ENCODE data around the gene FRMPD2.
"Not testable (repeated sequence)": the region's sequence is repeated elsewhere in the genome, so short reads cannot be mapped to it uniquely, and the experiment has no call there.

The FRMPD2 gene

DNA sequence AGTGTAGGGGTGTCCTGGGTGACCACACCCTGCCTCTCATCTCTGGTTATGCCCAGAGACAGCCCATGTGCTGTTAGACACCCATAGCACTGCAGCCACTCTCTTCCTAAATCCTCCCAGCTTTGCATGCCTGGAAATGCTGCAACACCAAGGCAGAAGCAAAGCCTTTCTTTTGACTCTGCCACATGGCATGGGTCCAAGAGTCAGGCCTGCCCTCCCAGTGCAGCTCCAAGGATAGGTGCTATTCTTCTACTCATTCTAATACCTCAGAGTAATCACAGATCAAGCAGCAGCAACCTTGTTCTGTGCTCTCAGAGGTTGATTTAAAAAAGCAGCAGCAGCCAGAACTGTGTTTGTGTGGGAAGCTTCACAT, 23.4 kb downstream of the FRMPD2 start:
- DNase-seq (ENCODE audit: low read depth): no peak

DNA sequence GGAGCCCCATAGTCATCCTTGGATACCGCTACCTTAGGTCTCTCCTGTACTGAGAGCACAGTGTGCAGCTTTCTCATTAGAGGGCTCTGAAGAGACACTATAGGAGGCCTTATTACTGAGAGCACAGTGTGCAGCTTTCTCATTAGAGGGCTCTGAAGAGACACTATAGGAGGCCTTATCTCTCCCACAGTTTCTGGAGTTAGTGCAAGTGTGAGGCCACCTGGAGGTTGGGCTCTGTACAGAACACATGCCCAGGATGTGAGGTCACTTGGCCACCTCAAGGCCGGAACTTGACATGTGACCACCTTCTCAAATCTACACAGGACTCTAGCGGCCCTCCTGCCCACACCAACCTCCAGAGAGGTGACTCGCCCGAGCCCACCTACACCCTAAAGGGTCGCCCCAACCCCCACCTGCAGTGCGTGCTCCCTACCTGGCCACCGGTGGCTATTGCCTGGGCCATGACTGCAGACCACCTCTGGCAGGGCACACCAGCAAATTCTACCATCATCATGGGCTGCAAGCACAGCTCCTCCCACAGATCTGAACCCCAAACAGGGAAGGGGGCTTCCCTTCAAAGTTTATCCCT, 24.6 kb downstream of the FRMPD2 start:
- DNase-seq (ENCODE audit: low read depth): no peak

DNA sequence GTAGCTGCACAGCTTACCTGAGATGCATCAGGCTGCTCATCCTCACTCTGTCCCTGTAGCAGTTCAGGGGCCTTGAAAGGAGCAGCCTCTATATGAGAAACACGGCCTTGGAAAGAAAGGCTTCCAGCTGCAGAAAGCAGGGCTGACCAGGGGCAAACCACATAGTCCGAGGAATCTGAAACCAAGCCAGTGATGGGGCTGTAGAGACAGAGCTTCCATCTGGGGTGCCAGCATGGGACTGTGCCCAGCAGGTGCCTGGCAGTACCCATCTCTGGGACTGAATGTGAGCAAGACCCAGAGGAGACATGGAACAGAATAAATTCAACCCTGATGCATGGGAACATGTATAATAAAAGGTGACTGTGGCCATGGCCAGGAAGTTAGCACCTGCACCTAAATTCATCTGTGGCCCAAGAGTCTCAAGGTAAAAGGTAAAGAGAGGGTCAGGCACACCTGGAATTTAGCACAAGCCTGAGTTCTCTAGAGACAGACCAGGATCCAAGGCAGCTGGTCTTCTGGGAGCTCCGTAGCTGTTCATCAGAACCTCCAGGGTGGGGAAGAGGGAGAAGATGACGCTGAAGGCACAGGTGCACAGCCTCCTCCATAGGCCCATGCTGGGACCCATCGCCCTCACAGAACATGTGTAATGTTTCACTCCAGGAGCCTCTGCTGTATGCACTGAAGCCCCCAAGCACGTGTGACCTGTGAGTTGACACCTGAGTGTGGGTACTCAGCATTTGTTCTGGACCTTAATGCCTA, 25.3 kb downstream of the FRMPD2 start:
- DNase-seq (ENCODE audit: low read depth): no peak

DNA sequence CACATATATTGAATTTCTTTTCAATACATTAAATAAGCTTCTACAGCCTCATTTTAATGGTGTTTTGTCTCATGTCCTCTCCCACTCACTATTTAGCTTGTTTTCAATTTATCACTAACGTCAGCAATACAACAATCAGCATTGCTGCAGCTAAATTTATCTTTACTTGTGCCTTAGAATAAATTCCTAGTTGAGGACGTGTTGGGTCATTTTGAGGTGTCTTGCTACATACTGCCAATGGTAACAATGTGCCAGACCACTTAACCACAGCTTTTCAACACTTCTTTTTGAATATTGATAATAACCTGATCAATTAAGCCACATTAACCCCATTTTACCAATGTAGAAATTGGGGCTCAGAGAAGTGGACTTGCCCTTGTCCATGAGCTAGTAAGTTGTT, 26.0 kb downstream of the FRMPD2 start:
- no peak for DNase-seq (ENCODE audit: low read depth)

DNA sequence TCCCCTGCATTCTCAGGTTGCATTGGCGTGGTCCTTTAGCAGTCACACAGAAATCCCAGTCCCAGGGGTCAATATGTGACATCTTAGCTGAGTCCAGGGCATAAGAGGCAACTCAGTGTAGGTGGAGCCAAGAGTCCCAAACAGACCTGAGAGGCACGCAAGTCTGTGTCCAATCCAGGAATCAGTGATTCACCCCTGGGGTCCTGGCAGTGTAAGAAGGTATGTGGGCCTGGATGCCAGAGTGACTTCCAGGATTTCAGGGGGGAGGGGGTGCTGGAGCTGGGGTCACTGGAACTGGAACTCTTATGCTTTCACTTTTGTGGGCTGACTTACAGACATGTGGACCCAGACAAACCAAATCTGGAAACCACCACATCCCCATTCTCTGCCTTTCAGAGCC, 26.8 kb downstream of the FRMPD2 start:
- no peak for DNase-seq (ENCODE audit: low read depth)

DNA sequence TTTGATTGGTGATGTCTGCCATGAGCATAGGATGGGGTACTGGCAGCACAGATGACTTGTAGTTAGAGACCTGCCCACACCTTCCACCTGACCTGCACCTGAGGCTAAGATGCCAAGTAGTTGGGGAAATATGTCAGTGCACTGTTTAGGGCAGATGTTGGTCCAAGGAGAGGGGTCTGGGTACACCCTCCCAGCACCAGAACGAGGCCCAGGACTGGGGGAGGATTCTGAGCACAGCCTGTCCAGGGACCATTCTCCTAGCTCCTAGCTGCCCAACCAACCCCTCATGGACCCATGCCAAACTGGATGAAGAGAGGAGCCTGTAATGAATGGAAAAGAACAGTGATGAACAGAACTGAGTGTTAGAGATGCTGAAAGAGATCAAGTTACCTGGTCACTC, 28.0 kb downstream of the FRMPD2 start:
- DNase-seq (ENCODE audit: low read depth): no peak

DNA sequence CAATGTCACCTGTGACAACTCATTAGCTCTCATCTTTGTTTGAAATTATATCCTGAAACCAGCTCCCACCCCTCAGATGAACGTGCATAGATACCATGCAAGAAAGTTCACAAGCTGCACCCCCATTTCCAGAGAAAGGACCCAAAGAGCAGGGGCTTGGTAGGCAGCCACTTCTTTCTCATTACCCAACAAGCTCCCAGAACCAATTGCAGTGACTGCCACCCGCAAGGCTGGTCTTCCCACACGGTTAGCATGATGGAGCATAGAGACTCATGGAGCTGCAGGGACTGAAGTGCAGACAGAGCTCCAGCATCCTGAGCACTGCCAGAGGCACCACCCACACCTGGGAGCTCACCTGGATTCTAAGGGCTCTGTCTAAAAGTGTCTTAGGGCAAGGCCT, 28.5 kb downstream of the FRMPD2 start:
- DNase-seq (ENCODE audit: low read depth): no peak

DNA sequence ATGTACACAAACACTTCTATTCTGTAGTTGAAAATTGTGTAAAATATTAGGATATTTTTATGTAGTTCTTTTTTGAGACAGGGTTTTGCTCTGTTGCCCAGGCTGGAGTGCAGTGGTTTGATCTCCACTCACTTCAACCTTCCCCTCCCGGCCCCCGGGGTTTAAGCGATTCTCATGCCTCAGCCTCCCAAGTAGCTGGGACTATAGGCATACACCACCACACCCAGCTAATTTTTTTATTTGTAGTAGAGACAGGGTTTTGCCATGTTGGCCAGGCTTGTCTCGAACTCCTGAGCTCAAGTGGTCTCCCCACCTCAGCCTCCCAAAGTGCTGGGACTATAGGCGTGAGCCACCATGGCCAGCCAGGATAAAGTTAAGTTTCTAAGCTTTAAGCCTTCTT, 30.6 kb downstream of the FRMPD2 start:
- DNase-seq (ENCODE audit: low read depth): not testable (repeated sequence)

DNA sequence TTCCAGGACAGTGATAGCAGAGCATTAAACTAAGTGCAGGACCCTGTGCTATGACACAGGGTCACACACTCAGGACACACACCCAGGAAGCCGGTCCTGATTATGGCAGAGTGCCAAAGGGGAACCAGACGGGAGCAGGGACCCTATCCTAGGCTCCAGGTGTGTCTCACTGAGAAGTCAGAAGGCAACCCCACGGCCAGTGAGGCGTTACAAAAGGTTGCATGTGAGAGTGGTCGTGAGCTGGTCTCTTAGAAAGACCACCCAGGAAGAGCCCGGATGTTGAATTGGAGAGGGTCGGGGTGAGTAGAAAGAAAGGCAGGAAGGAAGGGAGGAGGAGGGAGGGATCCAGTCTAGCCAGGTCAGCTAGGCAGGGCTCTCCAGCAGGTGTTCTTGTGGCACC, 31.0 kb downstream of the FRMPD2 start:
- no peak for DNase-seq (ENCODE audit: low read depth)

DNA sequence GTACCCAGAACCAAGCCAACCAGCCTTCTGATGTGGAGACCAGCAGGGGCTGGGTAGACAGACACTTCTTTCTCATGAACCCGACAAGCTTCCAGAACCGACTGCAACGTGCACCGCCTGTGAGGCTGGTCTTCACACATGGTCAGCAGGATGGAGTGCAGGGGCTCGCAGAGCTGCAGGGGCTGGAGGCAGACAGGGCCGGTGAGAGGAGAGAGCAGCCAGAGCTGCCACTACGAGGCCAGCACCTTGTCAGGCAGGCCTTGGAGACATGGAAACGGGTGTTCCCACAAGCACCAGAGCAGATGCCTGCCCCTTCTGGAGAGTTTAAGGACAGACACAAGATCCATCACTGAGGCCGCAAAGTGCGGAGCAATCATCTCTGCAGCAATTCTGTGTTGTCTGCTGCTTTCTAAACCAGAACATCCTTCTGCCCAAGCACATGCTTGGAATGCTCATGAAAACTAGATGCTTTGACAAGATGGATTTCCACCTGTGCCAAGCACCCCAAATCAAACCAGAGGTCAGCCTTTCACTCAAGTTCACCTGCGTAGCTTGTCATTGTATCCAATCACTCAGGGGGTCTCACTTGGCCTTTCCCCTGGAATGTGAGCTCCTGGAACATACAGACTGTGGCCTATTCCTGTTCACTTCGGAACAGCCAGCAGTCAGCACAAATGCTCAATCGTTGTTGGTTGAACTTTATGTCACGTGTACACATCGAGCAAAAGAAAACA, 32.2 kb downstream of the FRMPD2 start:
- DNase-seq (ENCODE audit: low read depth): no peak

DNA sequence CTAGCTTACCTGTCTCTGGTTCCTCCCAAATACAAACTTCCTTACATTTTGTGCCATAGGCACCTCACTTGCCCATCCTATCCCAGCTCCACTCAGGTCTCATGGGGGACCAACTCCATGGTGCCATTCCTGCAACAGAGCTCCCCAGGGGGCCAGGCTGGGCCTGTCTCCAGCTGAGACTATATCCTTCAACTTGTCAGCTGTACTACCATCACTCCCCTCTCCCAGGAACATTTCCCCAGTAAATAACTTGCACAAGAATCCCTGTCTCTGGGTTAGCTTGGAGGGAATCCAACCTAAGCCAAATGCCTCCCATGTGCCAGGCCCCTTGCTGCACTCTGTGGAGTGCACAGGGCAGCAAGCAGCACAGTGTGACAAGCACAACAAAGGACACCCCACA, 33.2 kb downstream of the FRMPD2 start:
- DNase-seq (ENCODE audit: low read depth): no peak

DNA sequence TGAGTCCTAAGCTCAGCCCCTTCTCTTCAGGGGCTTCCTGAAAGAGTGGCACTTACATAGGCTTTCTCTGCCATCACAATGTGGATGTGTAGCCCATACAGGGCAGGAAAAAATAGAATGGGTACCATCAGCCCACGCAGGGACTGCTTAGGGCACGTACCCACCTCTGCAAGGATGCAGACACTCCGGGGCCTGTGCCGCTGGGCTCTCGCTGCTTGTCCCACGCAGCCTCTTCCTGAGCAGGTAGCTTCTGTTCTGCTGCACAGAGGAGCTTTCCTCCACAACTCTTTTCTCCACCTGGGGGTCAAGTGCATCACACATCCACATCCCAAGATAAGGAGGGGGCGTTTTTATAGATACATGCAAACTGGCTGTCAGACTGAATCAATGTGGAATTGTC, 34.3 kb downstream of the FRMPD2 start:
- no peak for DNase-seq (ENCODE audit: low read depth)

DNA sequence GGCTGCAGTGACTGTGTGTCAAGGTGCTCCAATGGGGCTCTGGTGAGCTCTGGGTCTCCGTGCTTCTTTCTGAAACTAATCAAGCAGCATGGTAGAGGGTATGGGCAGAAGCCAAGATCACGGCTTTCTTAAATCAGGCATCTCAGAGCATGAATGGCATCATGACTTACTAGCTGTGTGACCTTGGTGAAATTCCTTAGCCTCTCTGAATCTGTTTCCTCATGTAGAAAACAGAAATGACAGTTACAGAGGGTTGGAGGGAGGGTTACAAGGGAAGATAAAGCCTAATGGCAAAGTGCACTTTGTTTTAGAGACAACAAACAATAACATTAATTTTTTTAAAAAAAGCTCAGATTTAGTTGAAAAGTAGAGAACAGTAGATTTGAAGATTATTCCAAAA, 34.9 kb downstream of the FRMPD2 start:
- DNase-seq (ENCODE audit: low read depth): no peak

DNA sequence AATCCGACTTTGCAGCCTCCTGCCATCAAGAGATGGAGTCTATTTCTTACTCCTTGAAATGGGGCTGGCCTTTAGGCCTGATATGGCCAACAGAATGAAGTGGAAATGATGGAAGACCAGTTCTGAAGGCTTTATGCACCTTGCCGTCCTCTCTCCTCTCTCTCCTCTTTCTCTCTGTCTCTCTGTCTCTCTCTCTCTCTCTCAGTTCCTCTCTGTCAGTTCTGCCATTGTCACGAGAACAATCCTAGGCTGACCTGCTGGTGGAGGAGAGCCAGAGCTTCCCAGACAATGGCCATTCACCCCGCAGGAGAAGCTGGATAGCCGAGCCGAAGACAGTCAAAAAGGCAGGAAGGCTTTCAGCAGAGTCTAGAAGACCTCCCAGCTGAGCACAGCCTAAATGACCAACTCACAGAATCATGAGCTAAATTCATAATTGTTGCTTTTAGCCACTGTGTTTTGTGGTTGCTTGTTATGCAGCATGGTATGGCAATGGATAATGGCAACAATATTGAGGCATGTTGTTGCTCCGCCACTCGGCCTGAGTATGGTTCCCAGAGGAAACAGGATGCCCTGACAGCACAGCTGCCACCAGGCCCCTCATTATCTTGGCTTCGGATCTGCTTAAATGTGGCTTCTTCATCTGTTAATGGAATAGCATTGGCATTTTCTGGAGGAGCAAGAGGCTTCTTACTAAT, 35.5 kb downstream of the FRMPD2 start:
- DNase-seq (ENCODE audit: low read depth): no peak

DNA sequence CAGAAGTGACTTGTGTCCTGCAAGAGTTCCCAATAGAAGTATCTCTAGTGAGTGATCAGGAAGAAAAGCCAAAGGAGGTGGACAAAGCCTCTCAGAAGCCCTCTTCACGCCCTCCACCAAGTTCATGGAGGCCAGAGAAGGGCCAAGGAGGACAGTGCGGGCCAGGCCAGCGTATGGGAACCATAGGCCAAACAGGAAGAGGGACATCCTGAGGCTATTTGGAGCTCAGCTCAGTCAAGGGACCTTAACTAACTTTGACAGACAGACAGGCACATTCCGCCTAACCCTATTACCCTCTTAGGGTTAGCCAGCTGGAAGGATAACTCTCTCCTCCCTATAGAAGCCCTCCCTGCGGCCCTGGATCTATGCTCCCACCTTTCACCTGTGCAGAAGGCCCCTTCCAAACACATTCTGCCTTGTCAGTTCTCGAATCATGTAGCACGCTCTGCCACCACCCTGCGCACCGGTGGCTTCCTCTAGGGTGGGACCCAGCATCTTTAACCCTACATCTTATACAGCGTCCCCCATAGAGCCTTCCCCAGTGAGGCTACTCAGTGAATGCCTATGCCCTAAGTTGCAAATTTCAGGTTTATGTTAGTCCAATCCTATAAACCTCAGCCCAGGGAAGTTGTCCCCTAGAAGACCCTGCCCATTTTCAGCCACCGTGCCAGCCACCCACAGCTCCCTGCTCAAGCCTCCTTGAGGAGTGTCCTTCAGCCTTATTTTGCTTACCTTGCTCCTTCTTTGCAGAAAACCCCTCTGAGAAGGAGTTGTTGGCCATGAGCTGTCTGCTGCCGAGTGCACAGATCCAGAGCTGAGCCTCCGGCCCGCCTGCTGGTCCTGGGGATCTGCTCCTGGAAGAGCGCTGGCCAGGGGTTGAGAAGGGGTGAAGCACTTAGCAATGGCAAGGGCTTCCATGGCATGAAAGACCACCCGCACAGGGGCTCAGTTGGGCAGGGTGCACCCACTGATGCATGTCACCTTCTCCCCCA, 36.9 kb downstream of the FRMPD2 start:
- DNase-seq (ENCODE audit: low read depth): no peak

DNA sequence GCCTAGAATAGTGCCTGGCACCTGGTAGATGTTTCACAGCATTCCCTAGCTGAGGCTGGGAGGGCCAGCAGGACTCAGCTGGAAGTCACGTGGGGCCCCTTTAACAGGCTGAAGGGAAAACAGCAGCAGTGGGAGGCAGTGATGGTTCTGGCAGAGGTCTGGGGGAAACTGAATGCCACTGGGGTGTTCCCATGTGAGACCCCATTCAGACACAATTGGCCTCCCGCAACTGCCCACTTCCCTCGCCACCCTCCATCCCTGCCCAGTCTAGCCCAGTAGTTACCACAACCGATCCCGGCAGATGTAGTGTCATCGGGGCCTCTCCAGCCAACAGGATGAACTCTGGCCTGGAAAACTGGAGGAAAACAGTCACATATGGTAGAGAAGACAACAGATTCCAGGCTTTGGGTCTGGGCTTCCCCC, 38.3 kb downstream of the FRMPD2 start:
- DNase-seq (ENCODE audit: low read depth): no peak

DNA sequence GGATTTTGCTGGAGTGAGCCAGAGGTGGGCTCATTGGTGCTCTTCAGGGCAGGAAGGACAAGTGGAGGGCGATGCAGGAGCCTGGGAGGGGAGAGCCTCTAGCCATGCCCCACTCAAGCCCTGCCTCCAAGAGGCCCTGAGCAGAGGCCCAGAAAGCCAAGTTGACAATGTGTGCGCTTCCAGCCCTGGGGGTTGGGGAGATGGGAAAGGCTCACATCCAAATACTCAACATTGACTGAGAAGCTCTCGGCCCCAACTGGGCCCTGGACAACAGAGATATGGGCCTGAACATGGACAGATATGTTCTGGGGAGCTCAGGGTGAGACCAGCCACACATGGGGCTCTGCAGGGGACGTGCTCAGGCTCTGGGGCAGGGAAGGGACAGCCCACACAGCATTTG, 39.0 kb downstream of the FRMPD2 start:
- DNase-seq (ENCODE audit: low read depth): no peak

DNA sequence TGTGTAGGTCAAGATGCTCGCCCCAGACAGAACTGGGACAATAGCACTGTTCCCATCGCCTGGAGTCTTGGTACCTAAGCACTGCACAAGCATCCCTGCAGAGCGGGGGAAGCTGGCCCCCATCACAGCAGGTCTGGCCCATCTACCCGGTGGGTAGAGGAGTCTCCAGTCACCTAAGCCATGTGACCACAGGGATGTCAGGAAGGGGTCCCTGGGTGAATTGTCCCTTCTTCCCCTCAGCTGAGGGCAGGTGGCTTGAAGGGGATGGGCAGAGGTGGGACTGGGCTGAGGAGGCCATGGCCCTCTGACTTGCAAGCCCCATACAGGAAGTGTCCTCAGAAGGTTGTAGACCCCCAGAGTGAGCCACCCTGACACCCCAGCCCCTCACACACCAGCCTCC, 39.7 kb downstream of the FRMPD2 start:
- no peak for DNase-seq (ENCODE audit: low read depth)

DNA sequence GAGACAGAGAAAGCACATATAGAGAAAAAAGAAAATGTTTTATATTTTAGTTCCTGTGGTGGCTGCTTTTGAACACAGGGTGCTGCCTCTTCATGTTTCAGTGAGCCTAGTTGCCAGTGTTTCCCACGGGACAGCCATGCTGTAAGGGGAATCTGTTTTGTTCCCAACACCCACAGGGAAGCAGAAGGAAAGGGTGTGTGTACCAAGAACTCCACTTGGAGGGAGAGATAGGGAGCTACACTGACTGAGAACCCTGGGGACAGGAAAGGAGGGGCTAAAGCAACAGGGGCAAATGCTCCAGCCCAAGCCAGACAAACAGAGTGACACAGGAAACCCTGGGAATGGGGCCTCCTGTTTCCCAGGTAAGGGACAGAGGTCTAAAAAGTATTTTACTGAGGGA, 40.2 kb downstream of the FRMPD2 start:
- no peak for DNase-seq (ENCODE audit: low read depth)

DNA sequence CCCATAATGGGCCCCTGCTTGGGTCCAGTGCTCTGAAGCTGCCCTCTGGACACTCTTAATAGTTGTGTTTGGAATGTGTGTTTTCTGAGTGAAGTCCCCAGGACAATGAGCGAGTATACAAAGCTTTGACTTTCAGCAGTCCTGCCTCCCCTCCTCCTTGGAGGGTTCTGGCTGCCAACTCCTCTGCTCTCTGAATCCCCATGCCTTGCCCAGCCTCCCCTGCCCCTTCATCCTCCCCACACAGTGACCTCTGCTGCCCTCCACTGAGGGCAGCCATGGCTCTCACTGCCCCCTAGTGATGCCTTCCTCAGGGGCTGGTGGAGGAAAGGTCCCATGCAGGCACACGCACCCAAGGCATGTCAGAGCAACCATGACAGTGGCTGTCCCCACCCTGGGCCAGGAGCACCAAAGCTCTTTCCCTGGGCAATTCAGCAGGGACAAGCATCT, 40.9 kb downstream of the FRMPD2 start:
- DNase-seq (ENCODE audit: low read depth): no peak

DNA sequence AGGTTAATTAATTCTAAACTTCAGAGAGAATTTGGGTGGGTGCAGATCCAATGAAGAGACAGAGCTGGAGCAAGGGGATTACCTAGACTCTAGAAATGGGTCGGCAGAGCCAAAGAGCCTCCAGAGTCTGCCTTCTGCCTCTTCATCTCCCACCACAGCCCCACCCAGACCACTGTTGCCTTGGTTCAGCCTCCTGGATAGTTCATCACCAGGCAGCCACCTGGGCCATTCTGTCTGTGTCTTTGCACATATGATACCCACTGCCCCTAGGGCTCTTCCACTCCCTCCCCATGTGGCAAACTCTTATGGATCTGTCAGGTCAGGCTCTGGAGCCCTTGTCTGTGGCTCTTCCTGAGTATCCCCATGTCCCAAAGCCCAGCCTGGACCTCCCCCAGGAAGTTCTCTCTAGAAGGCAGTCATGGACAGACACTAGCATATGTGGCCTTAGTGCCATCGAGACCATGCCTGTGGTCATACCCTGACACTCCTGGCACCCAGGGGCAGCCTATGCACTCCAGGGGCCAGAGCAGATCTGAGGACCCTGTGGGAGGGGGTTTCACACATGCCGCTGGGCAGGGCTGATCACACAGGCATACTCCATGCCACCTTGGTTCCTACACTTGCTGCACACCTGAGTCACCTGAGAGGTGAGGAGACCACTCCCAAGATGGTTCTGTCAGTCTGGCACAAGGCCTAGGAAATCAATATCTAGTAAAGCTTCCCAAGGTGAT, 41.6 kb downstream of the FRMPD2 start:
- no peak for DNase-seq (ENCODE audit: low read depth)
